HCT116 (cell line): ENCODE results near the gene EFCAB10.

Experiments used
- CBX3 ChIP-seq: IDR thresholded peaks from 2 replicates; pipeline ENCODE4 v1.6.1; 2012; ENCODE audit warnings: low read depth
- CTCF ChIP-seq, 3 experiments: fragments of 200-600 bp in 1 of 3; sonication (generic) in 1 of 3; IDR thresholded peaks in 2 of 3; conservative IDR thresholded peaks in 1 of 3; 2 replicates each; pipeline ENCODE4 v1.5.1; 2012 to 2017; ENCODE audit warnings: low read depth in 2 of 3, low read length in 2 of 3, antibody characterized with exemption in 1 of 3, borderline replicate concordance in 1 of 3, control low read depth in 1 of 3, mild to moderate bottlenecking in 1 of 3, mixed read lengths in 1 of 3, mixed run types in 1 of 3, moderate library complexity in 1 of 3; ENCODE audit not compliant: insufficient read depth in 1 of 3
- TF ChIP-seq, protein P1 (sequence below): IDR thresholded peaks from 2 replicates; pipeline ENCODE4 v1.6.1; 2012; ENCODE audit warnings: low read depth

GRCh38 chr7:105587909-105588635 lies 6.8 kb upstream of the EFCAB10 start:
- no peak for TF ChIP-seq CTCF (IDR thresholded peaks at IDR 0.05 in 2 of 3, conservative IDR thresholded peaks at IDR 0.05 in 1 of 3; ENCODE audit: borderline replicate concordance in 1 of 3, insufficient read depth in 1 of 3, low read depth in 2 of 3, low read length in 2 of 3)
- no peak for TF ChIP-seq CBX3
- TF ChIP-seq, protein P1, sequence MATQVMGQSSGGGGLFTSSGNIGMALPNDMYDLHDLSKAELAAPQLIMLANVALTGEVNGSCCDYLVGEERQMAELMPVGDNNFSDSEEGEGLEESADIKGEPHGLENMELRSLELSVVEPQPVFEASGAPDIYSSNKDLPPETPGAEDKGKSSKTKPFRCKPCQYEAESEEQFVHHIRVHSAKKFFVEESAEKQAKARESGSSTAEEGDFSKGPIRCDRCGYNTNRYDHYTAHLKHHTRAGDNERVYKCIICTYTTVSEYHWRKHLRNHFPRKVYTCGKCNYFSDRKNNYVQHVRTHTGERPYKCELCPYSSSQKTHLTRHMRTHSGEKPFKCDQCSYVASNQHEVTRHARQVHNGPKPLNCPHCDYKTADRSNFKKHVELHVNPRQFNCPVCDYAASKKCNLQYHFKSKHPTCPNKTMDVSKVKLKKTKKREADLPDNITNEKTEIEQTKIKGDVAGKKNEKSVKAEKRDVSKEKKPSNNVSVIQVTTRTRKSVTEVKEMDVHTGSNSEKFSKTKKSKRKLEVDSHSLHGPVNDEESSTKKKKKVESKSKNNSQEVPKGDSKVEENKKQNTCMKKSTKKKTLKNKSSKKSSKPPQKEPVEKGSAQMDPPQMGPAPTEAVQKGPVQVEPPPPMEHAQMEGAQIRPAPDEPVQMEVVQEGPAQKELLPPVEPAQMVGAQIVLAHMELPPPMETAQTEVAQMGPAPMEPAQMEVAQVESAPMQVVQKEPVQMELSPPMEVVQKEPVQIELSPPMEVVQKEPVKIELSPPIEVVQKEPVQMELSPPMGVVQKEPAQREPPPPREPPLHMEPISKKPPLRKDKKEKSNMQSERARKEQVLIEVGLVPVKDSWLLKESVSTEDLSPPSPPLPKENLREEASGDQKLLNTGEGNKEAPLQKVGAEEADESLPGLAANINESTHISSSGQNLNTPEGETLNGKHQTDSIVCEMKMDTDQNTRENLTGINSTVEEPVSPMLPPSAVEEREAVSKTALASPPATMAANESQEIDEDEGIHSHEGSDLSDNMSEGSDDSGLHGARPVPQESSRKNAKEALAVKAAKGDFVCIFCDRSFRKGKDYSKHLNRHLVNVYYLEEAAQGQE = no peak
